Measurements from ENCODE around the gene ABLIM1. TPM values are rescaled to one million over a fixed set of nuclear protein-coding genes. Genes with fewer than 3 reads are reported as not detected.

The ABLIM1 gene
- total and polyA plus RNA-seq, 2 of the 4 experiments (the other 2 are of a cell fraction), result 7.7 to 9.9 TPM

- no peak overlapping the region for H2BK5ac ChIP-seq (ENCODE audit: low read depth, low read length, poor library complexity, severe bottlenecking)
- intact Hi-C loops (cut with micrococcal nuclease) (no loop called here), in situ Hi-C loops (cut with MboI; ENCODE audit: low sequenced_read_pairs) (no loop called here), dilution Hi-C loops (cut with HindIII; ENCODE audit: low sequenced_read_pairs, unreplicated experiment) (no loop called here)
- H4K8ac ChIP-seq (ENCODE audit: low read depth in 2 of 2, low read length in 2 of 2), result no peak overlapping the region
- peaks cover 4% of the 10 kb centered on the region for H3K27me3 ChIP-seq (ENCODE audit: control insufficient read depth, insufficient read depth, low read length)
- H3K4me2 ChIP-seq (ENCODE audit: low read depth, low read length), result no peak overlapping the region
- no peak overlapping the region for H2AFZ ChIP-seq (replicated peaks; ENCODE audit: low read length, poor library complexity)
- H4K91ac ChIP-seq (ENCODE audit: insufficient read depth, low read depth, low read length), result no peak overlapping the region
- no peak overlapping the region for H3K14ac ChIP-seq (replicated peaks; ENCODE audit: low read depth, low read length)
- no peaks in the 10 kb centered on the region; a peak in 1 of 4 replicates for H3K79me1 ChIP-seq (ENCODE audit: low read depth in 1 of 2, low read length in 2 of 2)
- no peak overlapping the region for H2AK9ac ChIP-seq (replicated peaks; ENCODE audit: low read depth, low read length, poor library complexity)
- no peaks in the 10 kb centered on the region for H4K20me1 ChIP-seq (ENCODE audit: insufficient read depth, low read length)
- TF ChIP-seq NFE2L2 (IDR thresholded peaks at IDR 0.05; ENCODE audit: low read depth, low read length) (no peak), CHD1 (IDR thresholded peaks at IDR 0.05; ENCODE audit: low read depth, low read length) (no peak), FOS (IDR thresholded peaks at IDR 0.05; ENCODE audit: low read depth, low read length) (no peak)
- no peaks in the 10 kb centered on the region for H3K36me3 ChIP-seq (ENCODE audit: control insufficient read depth, insufficient read depth, low read length)
- H3K9me3 ChIP-seq (ENCODE audit: control insufficient read depth, insufficient read depth, low read length), result peaks cover 5% of the 10 kb centered on the region; the same call in 1 of the 2 replicates
- no peak overlapping the region for H2BK20ac ChIP-seq (ENCODE audit: low read depth, low read length)
- no peak overlapping the region for H3K56ac ChIP-seq (ENCODE audit: extremely low read depth, insufficient read depth, low read length)
- no peak overlapping the region for H4K5ac ChIP-seq (ENCODE audit: low read depth, low read length)
- BruUV-seq (replicated peaks), result no TSS peak
- H3K4ac ChIP-seq (ENCODE audit: low read depth, low read length), result no peak overlapping the region
- H2AK5ac ChIP-seq (ENCODE audit: low read depth, low read length), result no peak overlapping the region
- H2BK120ac ChIP-seq (ENCODE audit: low read depth, low read length), result no peak overlapping the region
- H2BK15ac ChIP-seq (ENCODE audit: low read depth, low read length), result no peak overlapping the region
- no peaks in the 10 kb centered on the region for H3K4me1 ChIP-seq (ENCODE audit: control insufficient read depth, insufficient read depth, low read length)
- POLR2A ChIA-PET (ENCODE audit: unreplicated experiment), result no interaction called here
- no peaks in the 10 kb centered on the region for H3K9me1 ChIP-seq (ENCODE audit: insufficient read depth, low read length)
- no peak overlapping the region for H3K23ac ChIP-seq (ENCODE audit: low read depth, low read length)
- H3K27ac ChIP-seq (ENCODE audit: insufficient read depth, low read length), result no peak overlapping the region
- DNase-seq (no peak), ATAC-seq (ENCODE audit: low read depth) (no peak)
- H3K18ac ChIP-seq (ENCODE audit: low read depth, low read length), result no peak overlapping the region
- 92% methylated on average over 2 of the region's 6 CpGs; no CpG with 5 or more reads in 1 of the 2 experiments for WGBS, 2 experiments (ENCODE audit: extremely low coverage in 2 of 2, insufficient read length in 1 of 2)
- CTCF ChIA-PET, result interaction anchor here (1.3 kb wide), 1 partner anchor 25 kb away, joined by 3 read pairs; no protein-coding TSS in a partner anchor
- H3K4me3 ChIP-seq (ENCODE audit: insufficient read depth, low read depth, low read length), result no peak overlapping the region
- H3K9ac ChIP-seq (ENCODE audit: low read depth, low read length), result no peak overlapping the region
These were observed 10.5 kb upstream of the ABLIM1 start for GRCh38 chr10:114668375-114669080.

All from IMR-90 (cell line).